Stimulated activated CD4-positive, alpha-beta T cell treated with anti-CD3 and anti-CD28 coated beads, Interleukin-1b, Interleukin-23, amount 100 ng/mL, for 48 hours (primary cell): Measurements from ENCODE around the gene IL1RAPL2.
"Not testable (repeated sequence)": the region's sequence is repeated elsewhere in the genome, so short reads cannot be mapped to it uniquely, and the experiment has no call there.

ENCODE experiments used
- DNase-seq: peaks from one replicate; pipeline ENCODE4 v3.0.0-alpha.2; 2020

Gene IL1RAPL2

GRCh38 chrX:105646592-105647372 lies 1080.8 kb downstream of the IL1RAPL2 start:
- DNase-seq = no peak

- no peak for DNase-seq
These were observed 1081.8 kb downstream of the IL1RAPL2 start for GRCh38 chrX:105647749-105648148.

- no peak for DNase-seq
These were observed 1082.7 kb downstream of the IL1RAPL2 start for GRCh38 chrX:105648732-105649131.

GRCh38 chrX:105650577-105650976 lies 1084.6 kb downstream of the IL1RAPL2 start:
- no peak for DNase-seq

- no peak for DNase-seq
These were observed 1085.0 kb downstream of the IL1RAPL2 start for GRCh38 chrX:105650986-105651385.

- DNase-seq = no peak
These were observed 1087.9 kb downstream of the IL1RAPL2 start for GRCh38 chrX:105653891-105654290.

- DNase-seq = no peak
These were observed 1092.1 kb downstream of the IL1RAPL2 start for GRCh38 chrX:105658136-105658535.

- DNase-seq = no peak
These were observed 1096.2 kb downstream of the IL1RAPL2 start for GRCh38 chrX:105662248-105662647.

GRCh38 chrX:105664243-105664642 lies 1098.2 kb downstream of the IL1RAPL2 start:
- DNase-seq = no peak

GRCh38 chrX:105684288-105684687 lies 1118.3 kb downstream of the IL1RAPL2 start:
- DNase-seq = not testable (repeated sequence)

GRCh38 chrX:105694839-105695238 lies 1128.8 kb downstream of the IL1RAPL2 start:
- DNase-seq = no peak

GRCh38 chrX:105695451-105695850 lies 1129.5 kb downstream of the IL1RAPL2 start:
- no peak for DNase-seq

GRCh38 chrX:105696870-105697269 lies 1130.9 kb downstream of the IL1RAPL2 start:
- no peak for DNase-seq

GRCh38 chrX:105697984-105698781 lies 1132.2 kb downstream of the IL1RAPL2 start:
- DNase-seq = no peak

- DNase-seq = no peak
These were observed 1134.3 kb downstream of the IL1RAPL2 start for GRCh38 chrX:105700331-105700730.

- no peak for DNase-seq
These were observed 1135.5 kb downstream of the IL1RAPL2 start for GRCh38 chrX:105701310-105702052.

GRCh38 chrX:105703876-105704275 lies 1137.9 kb downstream of the IL1RAPL2 start:
- no peak for DNase-seq

- no peak for DNase-seq
These were observed 1140.0 kb downstream of the IL1RAPL2 start for GRCh38 chrX:105706041-105706440.

- no peak for DNase-seq
These were observed 1145.8 kb downstream of the IL1RAPL2 start for GRCh38 chrX:105711805-105712204.

GRCh38 chrX:105715746-105716145 lies 1149.7 kb downstream of the IL1RAPL2 start:
- no peak for DNase-seq

- no peak for DNase-seq
These were observed 1158.2 kb downstream of the IL1RAPL2 start for GRCh38 chrX:105723966-105724735.

GRCh38 chrX:105725228-105725627 lies 1159.2 kb downstream of the IL1RAPL2 start:
- DNase-seq = no peak

- no peak for DNase-seq
These were observed 1172.2 kb downstream of the IL1RAPL2 start for GRCh38 chrX:105738162-105738561.
